Prostate gland (tissue), 2 donors: Measurements from ENCODE around the gene COX6A1.

Experiments
- CTCF ChIP-seq, 4 experiments: fragments of 200-600 bp in 2 of 4; fragments of 450-650 bp in 2 of 4; sonication (generic) in 2 of 4; IDR thresholded peaks; 1 replicate in 3 of 4; 2 replicates in 1 of 4; pipeline ENCODE4 v1.5.1; 2016 to 2019; ENCODE audit warnings: antibody characterized with exemption in 4 of 4, mild to moderate bottlenecking in 2 of 4, moderate library complexity in 2 of 4
- POLR2AphosphoS5 ChIP-seq: sonication (generic); formaldehyde crosslinking; IDR thresholded peaks from one replicate; pipeline ENCODE4 v1.6.1; 2017; ENCODE audit warnings: antibody characterized with exemption

- peak; percentile 91 for TF ChIP-seq POLR2AphosphoS5
- no peak for TF ChIP-seq CTCF (IDR thresholded peaks at IDR 0.05)
These were observed 43.2 kb upstream of the COX6A1 start for GRCh38 chr12:120394483-120395367.
